ENCODE results near the gene CEBPG. TPM values are rescaled to one million over a fixed set of nuclear protein-coding genes. Genes with fewer than 3 reads are reported as not detected.

Gene CEBPG
- total RNA-seq, result 10 to 100 TPM; 11.5 to 44.7 (median 22.7) TPM

DNA sequence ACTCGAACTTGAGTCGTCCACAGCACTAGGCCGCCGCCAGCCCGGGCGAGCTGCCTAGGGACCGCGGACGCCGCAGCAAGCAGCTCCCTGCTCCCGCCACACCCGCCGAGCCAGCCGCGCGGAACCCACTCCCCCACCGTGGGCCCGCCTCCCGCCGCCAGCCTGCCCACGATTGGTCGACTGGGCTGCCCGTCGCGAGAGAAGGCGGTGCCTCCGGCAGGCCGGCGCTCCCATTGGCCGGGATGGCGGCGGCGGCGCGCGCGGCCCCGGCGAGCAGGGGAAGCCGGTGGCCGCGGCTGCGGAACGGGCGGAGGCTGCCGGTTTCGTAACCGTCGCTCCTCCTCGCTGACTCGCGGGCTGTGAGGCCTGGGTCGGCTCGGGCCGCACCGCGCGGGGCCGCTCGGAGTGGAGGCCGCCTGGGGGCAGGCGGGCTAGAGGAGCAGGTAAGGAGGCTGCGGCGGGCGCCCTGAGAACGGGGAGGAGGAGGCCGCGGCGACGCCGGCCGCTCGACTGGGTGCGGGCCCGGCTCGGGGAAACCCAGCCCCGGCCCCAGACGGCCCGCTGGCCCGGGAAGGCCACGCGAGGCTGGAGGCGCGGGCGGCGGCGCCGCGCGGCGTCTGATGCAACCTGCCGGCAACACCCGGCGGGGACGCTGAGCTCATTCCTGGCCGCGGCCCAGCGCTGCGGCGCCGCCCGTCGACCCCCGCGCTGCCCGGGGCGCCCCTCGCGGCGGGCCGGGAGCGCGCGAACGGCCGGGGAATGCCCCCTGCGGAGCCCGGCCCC, at the start of gene CEBPG:
Gene CEBPG (plus strand): TSS at position 257 of the 783 bp plus-strand sequence. CDS start 5,531 bp downstream, outside the sequence.
- Histone ChIP-seq H3K4me1 (peaks cover 30 to 37% (median 33%) of the 10 kb centered on the region in 4 donors), H3K4me3 (peak within 1 kb of the TSS; percentile 82 to 94 (median 86)), H3K27me3 (no peaks in the 10 kb centered on the region), H3K27ac (peak within 1 kb of the TSS; percentile 94 to 100 (median 99)), H3K9me3 (no peaks in the 10 kb centered on the region), H3K36me3 (no peaks in the 10 kb centered on the region)
- TF ChIP-seq EP300 (IDR thresholded peaks at IDR 0.05) (no peak), POLR2A (IDR thresholded peaks at IDR 0.05) (peak in 3 of 4 donors; percentile 78 to 96 (median 94)), POLR2AphosphoS5 (IDR thresholded peaks at IDR 0.05) (peak; percentile 68 to 79)
- TF ChIP-seq, protein P1, sequence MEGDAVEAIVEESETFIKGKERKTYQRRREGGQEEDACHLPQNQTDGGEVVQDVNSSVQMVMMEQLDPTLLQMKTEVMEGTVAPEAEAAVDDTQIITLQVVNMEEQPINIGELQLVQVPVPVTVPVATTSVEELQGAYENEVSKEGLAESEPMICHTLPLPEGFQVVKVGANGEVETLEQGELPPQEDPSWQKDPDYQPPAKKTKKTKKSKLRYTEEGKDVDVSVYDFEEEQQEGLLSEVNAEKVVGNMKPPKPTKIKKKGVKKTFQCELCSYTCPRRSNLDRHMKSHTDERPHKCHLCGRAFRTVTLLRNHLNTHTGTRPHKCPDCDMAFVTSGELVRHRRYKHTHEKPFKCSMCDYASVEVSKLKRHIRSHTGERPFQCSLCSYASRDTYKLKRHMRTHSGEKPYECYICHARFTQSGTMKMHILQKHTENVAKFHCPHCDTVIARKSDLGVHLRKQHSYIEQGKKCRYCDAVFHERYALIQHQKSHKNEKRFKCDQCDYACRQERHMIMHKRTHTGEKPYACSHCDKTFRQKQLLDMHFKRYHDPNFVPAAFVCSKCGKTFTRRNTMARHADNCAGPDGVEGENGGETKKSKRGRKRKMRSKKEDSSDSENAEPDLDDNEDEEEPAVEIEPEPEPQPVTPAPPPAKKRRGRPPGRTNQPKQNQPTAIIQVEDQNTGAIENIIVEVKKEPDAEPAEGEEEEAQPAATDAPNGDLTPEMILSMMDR (IDR thresholded peaks at IDR 0.05), result peak in 4 of 6 experiments; percentile 52 to 73 (median 60)
- ATAC-seq (ENCODE audit: low FRiP score in 2 of 2), result peak; percentile 97 to 98
- WGBS, 2 donors, result 0% methylated on average over 87 of the region's 118 CpGs; no CpG with 5 or more reads in 1 of the 2 donors
- DNase-seq, result peak; percentile 94 to 99

DNA sequence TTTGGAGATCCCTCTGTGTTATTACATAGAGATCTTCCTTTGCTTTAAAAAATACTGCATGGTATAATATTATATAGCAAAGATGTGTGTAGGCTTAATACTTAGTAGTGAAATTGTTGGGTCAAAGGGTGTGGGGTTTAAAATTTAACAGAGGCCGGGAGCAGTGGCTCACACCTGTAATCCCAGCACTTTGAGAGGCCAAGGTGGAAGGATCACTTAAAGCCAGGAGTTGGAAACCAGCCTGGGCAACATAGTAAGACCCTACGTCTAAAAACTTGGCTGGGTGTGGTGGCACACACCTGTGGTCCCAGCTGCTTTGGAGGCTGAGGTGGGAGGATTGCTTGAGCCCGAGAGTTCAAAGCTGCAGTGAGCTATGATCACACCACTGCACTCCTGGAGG, 48.9 kb upstream of the CEBPG start:
- no peak overlapping the region for H3K4me3 ChIP-seq
- no peak for DNase-seq
- no peak overlapping the region for H3K27ac ChIP-seq
- H3K9me3 ChIP-seq, result peaks cover 0 to 5% (median 2%) of the 10 kb centered on the region in 4 donors
- no peaks in the 10 kb centered on the region for H3K36me3 ChIP-seq
- WGBS, 2 donors, result 79% methylated on average over 3 of the region's 3 CpGs
- ATAC-seq (ENCODE audit: low FRiP score in 2 of 2), result no peak
- H3K4me1 ChIP-seq, result no peaks in the 10 kb centered on the region
- TF ChIP-seq EP300 (IDR thresholded peaks at IDR 0.05), result no peak
- TF ChIP-seq POLR2A (IDR thresholded peaks at IDR 0.05), result no peak
- TF ChIP-seq POLR2AphosphoS5 (IDR thresholded peaks at IDR 0.05), result no peak
- TF ChIP-seq, protein P1 (IDR thresholded peaks at IDR 0.05), result no peak
- H3K27me3 ChIP-seq, result no peaks in the 10 kb centered on the region

DNA sequence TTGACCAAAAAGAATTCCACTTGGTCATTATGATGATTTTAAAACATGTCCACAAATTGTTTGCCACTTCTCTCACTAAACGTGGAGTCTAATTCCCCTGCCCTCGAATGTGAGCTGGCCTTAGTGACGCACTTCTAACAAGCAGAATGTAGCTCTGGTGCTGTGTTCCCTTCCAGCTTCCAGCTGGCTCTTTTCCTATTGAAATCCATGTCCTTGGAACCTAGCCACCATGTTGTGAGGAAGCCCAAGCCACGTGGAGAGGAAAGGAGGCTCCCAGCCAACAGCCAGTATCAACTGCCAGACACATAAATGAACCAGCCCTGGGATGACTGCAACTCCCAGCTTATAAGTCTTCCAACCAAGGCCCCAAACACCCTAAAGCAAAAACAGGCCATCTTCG, 47.6 kb upstream of the CEBPG start:
- ATAC-seq (ENCODE audit: low FRiP score in 2 of 2) (peak in 1 of 2 donors; percentile 55), DNase-seq (no peak)
- Histone ChIP-seq H3K9me3 (peaks cover 0 to 5% (median 2%) of the 10 kb centered on the region in 4 donors), H3K27ac (no peak overlapping the region), H3K4me1 (peaks cover 0 to 4% (median 0%) of the 10 kb centered on the region in 4 donors), H3K27me3 (no peaks in the 10 kb centered on the region), H3K36me3 (no peaks in the 10 kb centered on the region), H3K4me3 (no peak overlapping the region)
- TF ChIP-seq POLR2A (IDR thresholded peaks at IDR 0.05) (no peak), EP300 (IDR thresholded peaks at IDR 0.05) (no peak)
- TF ChIP-seq, protein P1 (IDR thresholded peaks at IDR 0.05), result no peak
- 63 to 80% methylated on average over 5 of the region's 5 CpGs for WGBS, 2 donors

DNA sequence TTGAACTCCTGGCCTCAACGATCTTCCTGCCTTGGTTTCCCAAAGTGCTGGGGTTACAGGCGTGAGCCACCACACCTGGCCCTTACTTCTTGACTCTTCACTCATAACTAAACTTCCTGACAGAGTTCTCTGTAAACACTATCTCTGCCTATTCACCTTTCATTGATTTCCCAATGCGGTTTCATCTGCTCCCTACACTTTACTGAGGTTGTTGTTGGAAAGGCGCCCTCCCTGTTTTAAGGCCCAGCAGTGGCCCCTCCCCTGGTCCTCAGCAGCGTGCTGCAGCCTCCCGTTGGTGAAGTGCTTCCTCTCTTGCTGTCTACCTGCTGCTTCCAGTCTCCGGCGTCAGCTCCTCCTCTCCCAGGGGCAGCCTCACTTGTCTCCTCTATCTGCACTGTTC, 44.4 kb upstream of the CEBPG start:
- Histone ChIP-seq H3K27me3 (no peaks in the 10 kb centered on the region), H3K4me1 (peaks cover 0 to 4% (median 0%) of the 10 kb centered on the region in 4 donors), H3K27ac (no peak overlapping the region), H3K4me3 (no peak overlapping the region), H3K36me3 (no peaks in the 10 kb centered on the region), H3K9me3 (peaks cover 0 to 5% (median 2%) of the 10 kb centered on the region in 4 donors)
- no peak for ATAC-seq (ENCODE audit: low FRiP score in 2 of 2)
- no peak for DNase-seq
- TF ChIP-seq, protein P1 (IDR thresholded peaks at IDR 0.05), result no peak
- no peak for TF ChIP-seq POLR2A (IDR thresholded peaks at IDR 0.05)
- no peak for TF ChIP-seq POLR2AphosphoS5 (IDR thresholded peaks at IDR 0.05)
- WGBS, 2 donors, result 62 to 69% methylated on average over 8 of the region's 8 CpGs
